HG03108 (cell line): ENCODE measurements around the gene LMX1A.

Source experiments
- ATAC-seq: cut with Tn5 transposase; IDR thresholded peaks from one replicate; pipeline ENCODE4 v1.9.1; 2021; ENCODE audit warnings: moderate library complexity; ENCODE audit not compliant: unreplicated experiment

Gene LMX1A

GRCh38 chr1:165355977-165356811, at the start of gene LMX1A:
TSS of gene LMX1A (minus strand) at chr1:165356715. CDS start at chr1:165355559, 1,156 bp downstream.
- no peak for ATAC-seq

DNA sequence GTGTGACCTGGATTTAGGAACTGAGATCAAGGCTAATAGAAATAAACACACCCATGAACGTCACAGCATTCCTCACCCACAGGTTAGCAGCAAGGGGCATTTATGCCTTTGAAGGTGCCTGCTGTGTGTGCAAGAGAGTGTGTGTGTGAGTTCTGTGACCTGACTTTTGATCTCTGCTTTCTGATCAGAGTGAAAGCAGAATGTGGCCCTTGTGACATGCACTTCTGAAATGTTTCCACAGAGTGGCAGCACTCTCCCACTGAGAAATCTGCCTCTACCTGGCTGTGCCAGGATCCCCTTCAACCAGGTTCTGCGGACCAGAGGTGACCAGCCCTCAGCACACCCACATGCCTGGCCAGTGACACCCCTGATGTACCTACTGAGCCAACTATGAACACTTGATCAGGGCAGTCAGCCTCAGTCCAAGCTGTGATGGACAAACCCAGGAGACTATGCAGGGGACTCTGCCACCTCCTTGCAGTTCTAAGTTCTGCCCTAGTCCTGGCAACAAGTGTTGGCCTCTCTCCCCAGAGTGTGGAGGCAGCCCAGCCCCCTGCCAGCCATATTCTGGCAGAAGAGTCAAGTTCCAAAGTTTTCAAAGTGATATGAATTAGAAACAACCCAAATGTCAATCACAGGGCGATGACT, 47.4 kb upstream of the LMX1A start:
- ATAC-seq: no peak

GRCh38 chr1:165402517-165403111, 46.1 kb upstream of the LMX1A start:
- no peak for ATAC-seq

DNA sequence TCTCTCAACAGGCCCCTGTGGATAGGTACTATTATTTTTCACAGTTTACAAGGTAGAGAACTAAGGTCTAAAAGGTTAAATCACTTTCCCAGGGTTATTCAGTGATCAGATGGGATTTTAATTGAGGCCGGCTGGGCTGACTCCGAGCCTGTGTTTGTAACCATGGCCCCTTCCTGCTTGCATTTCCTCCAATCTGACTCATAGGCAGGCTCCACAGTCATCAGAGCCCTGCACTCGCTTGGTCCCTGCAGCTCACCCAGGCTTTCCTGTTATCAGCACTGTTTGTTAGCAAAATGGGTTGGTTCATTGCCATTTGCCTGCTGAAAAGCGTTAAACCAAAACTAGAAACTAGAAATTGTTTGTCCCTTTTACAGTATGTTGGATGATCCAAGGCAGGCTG, 41.4 kb upstream of the LMX1A start:
- no peak for ATAC-seq

DNA sequence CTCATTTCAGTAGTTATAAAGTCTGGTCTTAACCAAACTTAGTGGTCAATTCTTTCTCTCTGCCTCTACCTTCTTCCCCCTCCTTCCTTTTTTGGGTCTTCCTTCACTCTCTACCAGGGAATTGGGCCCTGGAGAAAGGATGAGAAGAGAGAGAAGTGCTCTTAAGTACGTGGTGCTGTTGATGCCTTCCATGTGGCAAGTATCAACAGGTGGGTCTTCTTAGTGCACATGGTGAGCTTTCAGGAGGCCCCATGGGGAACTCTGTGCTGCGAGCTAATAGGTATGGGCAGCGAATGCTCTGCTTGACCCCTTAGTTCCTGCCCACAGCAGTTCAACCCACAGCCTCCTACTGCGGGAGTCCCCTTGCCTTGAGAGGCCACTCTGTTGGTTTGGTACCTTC, 39.4 kb upstream of the LMX1A start:
- ATAC-seq: no peak

GRCh38 chr1:165395478-165395877, 39.0 kb upstream of the LMX1A start:
- no peak for ATAC-seq

- peak; percentile 98 for ATAC-seq
Measured at GRCh38 chr1:165392634-165393571, 36.4 kb upstream of the LMX1A start.

- no peak for ATAC-seq
Measured at GRCh38 chr1:165389609-165390008, 33.1 kb upstream of the LMX1A start.

DNA sequence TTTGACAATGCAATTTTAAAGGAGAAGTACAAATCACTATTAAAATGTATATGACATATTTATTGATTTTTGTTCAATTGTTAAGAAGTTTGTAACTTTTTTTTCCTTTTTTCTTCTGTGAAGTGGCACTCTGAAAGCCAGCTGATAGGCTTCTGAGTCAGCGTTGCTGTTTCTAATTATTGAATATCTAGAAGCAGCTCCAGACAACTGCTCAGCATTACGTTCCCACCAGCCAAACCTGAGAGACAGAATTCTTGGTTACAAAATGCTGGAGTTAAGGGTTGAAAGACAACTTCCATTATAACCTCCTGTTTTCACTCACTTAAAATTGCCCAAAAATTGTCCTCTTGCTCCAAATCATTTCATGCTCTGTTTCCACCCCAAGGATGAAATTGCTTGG, 31.4 kb upstream of the LMX1A start:
- ATAC-seq: no peak

- ATAC-seq: no peak
Measured at GRCh38 chr1:165387505-165387904, 31.0 kb upstream of the LMX1A start.

GRCh38 chr1:165383599-165384405, 27.3 kb upstream of the LMX1A start:
- no peak for ATAC-seq

GRCh38 chr1:165383067-165383466, 26.6 kb upstream of the LMX1A start:
- no peak for ATAC-seq

DNA sequence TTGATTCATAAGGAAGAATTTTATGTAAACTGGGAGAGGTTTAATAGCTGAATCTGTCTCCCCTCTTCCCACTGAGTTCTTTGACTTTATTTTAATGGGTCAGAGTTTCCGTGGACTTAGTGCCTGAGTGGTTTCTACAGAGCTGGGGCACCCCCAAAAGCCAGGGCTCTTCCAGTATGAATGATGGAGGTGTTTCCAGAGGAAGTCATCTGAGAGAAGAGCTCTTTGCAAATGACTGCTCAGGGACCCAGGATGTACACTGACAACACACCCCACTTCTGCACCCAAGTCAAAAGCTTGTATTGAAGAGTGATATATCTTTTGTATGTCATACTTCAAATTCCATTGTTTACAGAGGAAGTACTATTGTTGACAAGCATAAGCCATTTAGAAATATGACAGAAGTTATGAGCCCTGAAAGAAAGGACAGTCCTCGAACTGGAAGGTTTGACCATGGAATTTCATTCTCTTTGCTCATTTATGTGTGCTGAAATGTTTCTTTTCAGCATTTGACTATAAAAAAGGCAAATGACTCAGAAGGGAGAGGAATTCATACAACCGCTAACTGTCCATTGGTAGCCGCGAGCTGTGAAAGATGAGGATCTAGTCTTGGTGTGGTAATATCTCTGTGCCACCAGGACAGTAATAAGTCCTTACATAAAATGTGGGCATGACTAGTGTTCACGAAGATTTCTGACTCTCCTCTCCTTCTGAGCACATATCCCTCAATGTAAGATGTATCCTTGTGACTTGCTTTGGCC, 25.4 kb upstream of the LMX1A start:
- ATAC-seq: no peak

DNA sequence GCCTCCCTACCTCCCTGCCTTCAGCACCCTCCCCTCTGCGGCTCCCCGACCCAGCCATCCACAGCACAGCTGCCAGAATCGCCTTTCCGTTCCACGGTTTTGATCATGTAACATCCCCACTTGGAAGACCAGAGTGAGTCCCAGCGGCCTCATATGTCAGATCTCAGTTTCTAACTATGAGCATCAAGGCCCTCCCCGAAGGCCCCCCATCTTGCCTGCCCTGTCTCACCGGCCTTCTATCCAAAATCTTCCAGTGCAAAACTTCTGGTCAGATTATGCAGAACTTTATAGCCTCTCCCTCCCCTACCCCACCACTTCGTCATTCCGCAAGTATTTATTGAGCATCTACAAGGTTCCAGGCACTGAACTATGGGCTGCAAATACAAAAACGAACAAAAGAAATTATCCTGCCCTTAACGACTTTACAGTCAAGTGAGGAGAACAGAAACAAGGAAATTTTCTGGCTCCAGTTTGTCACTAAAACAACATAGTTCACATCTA, 20.3 kb upstream of the LMX1A start:
- no peak for ATAC-seq

GRCh38 chr1:165376041-165376810, 19.7 kb upstream of the LMX1A start:
- no peak for ATAC-seq

DNA sequence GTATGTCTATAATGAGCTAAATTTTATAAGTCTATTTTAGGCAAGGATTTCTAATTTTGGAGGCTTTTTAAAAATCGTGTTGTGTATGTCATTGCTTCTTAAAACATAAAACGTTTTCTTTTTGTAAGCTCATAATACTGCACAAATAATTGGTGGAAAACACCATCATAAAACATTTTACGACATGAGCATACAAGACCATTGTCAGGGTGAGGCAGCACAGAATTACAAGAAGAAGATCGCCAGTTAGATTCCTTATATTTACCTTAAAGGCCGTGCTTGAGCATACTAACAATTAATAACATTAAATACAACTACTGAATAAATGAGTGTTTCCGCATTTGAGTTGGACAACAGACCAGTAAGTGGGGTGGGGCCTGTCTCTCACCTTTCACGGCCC, 19.1 kb upstream of the LMX1A start:
- no peak for ATAC-seq

GRCh38 chr1:165371588-165372225, 15.2 kb upstream of the LMX1A start:
- no peak for ATAC-seq

GRCh38 chr1:165369255-165369848, 12.8 kb upstream of the LMX1A start:
- ATAC-seq: peak; percentile 84
